Measurements from ENCODE around the gene SLC25A21. TPM values are rescaled to one million over a fixed set of nuclear protein-coding genes. Genes with fewer than 3 reads are reported as not detected.
A peak's percentile ranks its signal among the peaks of the same experiment; 100 is the strongest.

Gene SLC25A21
- total and polyA plus RNA-seq, 2 of the 13 experiments (the other 11 are each of a cell fraction or from before 2014, with no cell fraction given), result 1.9 to 2.9 TPM

GRCh38 chr14:36654794-36655381, 517.5 kb downstream of the SLC25A21 start (continued):
- no peak for TF ChIP-seq UBTF (CRISPR knock-in tag; IDR thresholded peaks at IDR 0.05)

- intact Hi-C loops (cut with micrococcal nuclease; ENCODE audit: unreplicated experiment), result no loop called here
- WGBS (ENCODE audit: low lambda C conversion rate), result 56% methylated on average over 31 of the region's 31 CpGs
Observed at GRCh38 chr14:36653962-36654793, 518.2 kb downstream of the SLC25A21 start.

More at GRCh38 chr14:36653962-36654793, 518.2 kb downstream of the SLC25A21 start:
- ChIA-PET POLR2A (no interaction called here), CTCF (ENCODE audit: low intra/inter-chr PET ratio, low total read pairs) (no interaction called here)
- DNase-seq (ENCODE audit: low spot score), result no peak
- TF ChIP-seq DR1 (CRISPR knock-in tag; IDR thresholded peaks at IDR 0.05) (no peak), PTBP1 (IDR thresholded peaks at IDR 0.05; ENCODE audit: low read depth, low read length, poor library complexity, severe bottlenecking) (no peak), ZNF619 (CRISPR knock-in tag; IDR thresholded peaks at IDR 0.05) (0 out of 2 replicates have a peak, but pooled peaks have one; percentile 43), PITX1 (CRISPR knock-in tag; IDR thresholded peaks at IDR 0.05) (no peak), NFAT5 (CRISPR knock-in tag; IDR thresholded peaks at IDR 0.05) (no peak), NR2C2 (CRISPR knock-in tag; IDR thresholded peaks at IDR 0.05; ENCODE audit: borderline replicate concordance) (no peak), SP2 (CRISPR knock-in tag; IDR thresholded peaks at IDR 0.05) (no peak), PATZ1 (CRISPR knock-in tag; IDR thresholded peaks at IDR 0.05) (no peak)
- BruUV-seq (replicated peaks), result no TSS peak
- H3K4me2 ChIP-seq (ENCODE audit: low read depth, low read length), result no peak overlapping the region
- peaks cover 1% of the 10 kb centered on the region; the same call in 1 of the 2 replicates for H4K20me1 ChIP-seq (ENCODE audit: insufficient read depth, low read length)
- H3K36me3 ChIP-seq (replicated peaks in 1 of 2; ENCODE audit: control insufficient read depth in 1 of 2, insufficient read depth in 2 of 2, low read length in 2 of 2), result no peaks in the 10 kb centered on the region
- H3K27ac ChIP-seq (ENCODE audit: extremely low read length, insufficient read depth, low read length), result no peak overlapping the region
- in situ Hi-C loops (cut with HindIII; ENCODE audit: extremely low pct_ligation_motif_present, low pct_unique_long_range_greater_than_20kb), result no loop called here
- H3K4me3 ChIP-seq (replicated peaks in 1 of 3; ENCODE audit: insufficient read depth in 1 of 3, low read depth in 2 of 3, low read length in 3 of 3), result no peak overlapping the region
- no peak for FAIRE-seq
- no peak overlapping the region for H2AFZ ChIP-seq (ENCODE audit: low read length)
- no peaks in the 10 kb centered on the region for H3K9me3 ChIP-seq (ENCODE audit: low read length)
- peaks cover 21% of the 10 kb centered on the region for H3K4me1 ChIP-seq (ENCODE audit: insufficient read depth, low read length)
- H3K79me2 ChIP-seq (ENCODE audit: insufficient read depth, low read length), result no peaks in the 10 kb centered on the region
- no peak overlapping the region for H3K9ac ChIP-seq (ENCODE audit: insufficient read depth, low read depth, low read length)
- peaks cover 33 to 61% of the 10 kb centered on the region in 2 experiments for H3K27me3 ChIP-seq (ENCODE audit: control insufficient read depth in 1 of 2, insufficient read depth in 2 of 2, low read length in 2 of 2)
- no peak for ATAC-seq
